ENCODE results near the gene PTGIR. TPM values are rescaled to one million over a fixed set of nuclear protein-coding genes. Genes with fewer than 3 reads are reported as not detected.
A peak's percentile ranks its signal among the peaks of the same experiment; 100 is the strongest.
"Not testable (repeated sequence)": the region's sequence is repeated elsewhere in the genome, so short reads cannot be mapped to it uniquely, and the experiment has no call there.

PTGIR gene
- polyA plus RNA-seq, 1 donor from 2014 or later = 0.21 TPM

- Mint-ChIP-seq H3K4me3 (no peak overlapping the region), H3K4me1 (peaks cover 0 to 13% (median 13%) of the 10 kb centered on the region in 3 donors), H3K9me3 (no peaks in the 10 kb centered on the region), H3K27me3 (peaks cover 15% of the 10 kb centered on the region), H3K36me3 (no peaks in the 10 kb centered on the region), H3K27ac (no peak overlapping the region)
Measured at GRCh38 chr19:46630586-46631205, 5.8 kb upstream of the PTGIR start.

GRCh38 chr19:46629546-46630025 is 4.7 kb upstream of the PTGIR start:
- H3K4me3 Mint-ChIP-seq = no peak overlapping the region
- H3K27me3 Mint-ChIP-seq = peaks cover 12% of the 10 kb centered on the region
- H3K27ac Mint-ChIP-seq = no peak overlapping the region

GRCh38 chr19:46628970-46629369 is 4.1 kb upstream of the PTGIR start:
- H3K9me3 Mint-ChIP-seq, H3K36me3 Mint-ChIP-seq, H3K4me3 Mint-ChIP-seq: not testable (repeated sequence)
- peak overlapping the region in 1 of 3 donors; percentile 50 for H3K27ac Mint-ChIP-seq
- peaks cover 0 to 18% (median 16%) of the 10 kb centered on the region in 3 donors for H3K4me1 Mint-ChIP-seq
- H3K27me3 Mint-ChIP-seq = peaks cover 12% of the 10 kb centered on the region

More at GRCh38 chr19:46629546-46630025, 4.7 kb upstream of the PTGIR start:
- peaks cover 0 to 16% (median 14%) of the 10 kb centered on the region in 3 donors for H3K4me1 Mint-ChIP-seq
- H3K36me3 Mint-ChIP-seq = no peaks in the 10 kb centered on the region
- no peaks in the 10 kb centered on the region for H3K9me3 Mint-ChIP-seq

GRCh38 chr19:46626446-46626845 is 1.6 kb upstream of the PTGIR start:
- Mint-ChIP-seq H3K27me3 (peaks cover 4% of the 10 kb centered on the region), H3K4me3 (no peak overlapping the region), H3K9me3 (no peaks in the 10 kb centered on the region), H3K36me3 (no peaks in the 10 kb centered on the region), H3K4me1 (peaks cover 10 to 23% (median 13%) of the 10 kb centered on the region in 3 donors), H3K27ac (no peak overlapping the region)

GRCh38 chr19:46625731-46626130 is 842 bp upstream of the PTGIR start:
- no peak overlapping the region for H3K27ac Mint-ChIP-seq
- H3K9me3 Mint-ChIP-seq = no peaks in the 10 kb centered on the region
- no peaks in the 10 kb centered on the region for H3K36me3 Mint-ChIP-seq
- H3K4me1 Mint-ChIP-seq = peaks cover 10 to 23% (median 17%) of the 10 kb centered on the region in 3 donors
- no peak overlapping the region for H3K4me3 Mint-ChIP-seq
- H3K27me3 Mint-ChIP-seq = peaks cover 3% of the 10 kb centered on the region

GRCh38 chr19:46623915-46624502 is 880 bp downstream of the PTGIR start:
- no peaks in the 10 kb centered on the region for H3K27me3 Mint-ChIP-seq
- peaks cover 15 to 37% (median 29%) of the 10 kb centered on the region in 3 donors for H3K4me1 Mint-ChIP-seq
- H3K9me3 Mint-ChIP-seq = no peaks in the 10 kb centered on the region
- no peaks in the 10 kb centered on the region for H3K36me3 Mint-ChIP-seq
- peak overlapping the region in 1 of 4 donors; percentile 8 for H3K4me3 Mint-ChIP-seq
- peak overlapping the region in 1 of 3 donors; percentile 73 for H3K27ac Mint-ChIP-seq

GRCh38 chr19:46622118-46622446 is 2.8 kb downstream of the PTGIR start:
- Mint-ChIP-seq H3K27me3 (no peaks in the 10 kb centered on the region), H3K4me1 (peaks cover 20 to 42% (median 36%) of the 10 kb centered on the region in 3 donors), H3K27ac (peak overlapping the region; percentile 59 to 93 (median 84)), H3K4me3 (peak overlapping the region in 2 of 4 donors; percentile 43 to 47), H3K9me3 (no peaks in the 10 kb centered on the region), H3K36me3 (no peaks in the 10 kb centered on the region)

GRCh38 chr19:46621191-46622117 is 3.4 kb downstream of the PTGIR start:
- Mint-ChIP-seq H3K9me3 (no peaks in the 10 kb centered on the region), H3K27ac (peak overlapping the region; percentile 59 to 99 (median 84)), H3K27me3 (peaks cover 2% of the 10 kb centered on the region), H3K4me3 (peak overlapping the region in 3 of 4 donors; percentile 32 to 47 (median 43)), H3K4me1 (peaks cover 26 to 45% (median 42%) of the 10 kb centered on the region in 3 donors), H3K36me3 (no peaks in the 10 kb centered on the region)

- Mint-ChIP-seq H3K36me3 (no peaks in the 10 kb centered on the region), H3K9me3 (no peaks in the 10 kb centered on the region), H3K27me3 (peaks cover 2% of the 10 kb centered on the region), H3K4me3 (no peak overlapping the region), H3K4me1 (peaks cover 26 to 45% (median 42%) of the 10 kb centered on the region in 3 donors), H3K27ac (peak overlapping the region; percentile 84 to 99 (median 98))
Measured at GRCh38 chr19:46620716-46621115, 4.2 kb downstream of the PTGIR start.

GRCh38 chr19:46620267-46620666 is 4.6 kb downstream of the PTGIR start:
- peak overlapping the region; percentile 13 to 90 (median 80) for H3K4me3 Mint-ChIP-seq
- H3K4me1 Mint-ChIP-seq = peaks cover 26 to 45% (median 42%) of the 10 kb centered on the region in 3 donors
- peak overlapping the region; percentile 84 to 99 (median 98) for H3K27ac Mint-ChIP-seq

GRCh38 chr19:46618670-46619231 is 6.1 kb downstream of the PTGIR start:
- Mint-ChIP-seq H3K27ac (peak overlapping the region; percentile 84 to 99 (median 98)), H3K36me3 (no peaks in the 10 kb centered on the region), H3K4me3 (peak overlapping the region; percentile 75 to 92 (median 81)), H3K27me3 (peaks cover 2% of the 10 kb centered on the region), H3K4me1 (peaks cover 33 to 41% (median 40%) of the 10 kb centered on the region in 3 donors), H3K9me3 (no peaks in the 10 kb centered on the region)

More at GRCh38 chr19:46620267-46620666, 4.6 kb downstream of the PTGIR start:
- no peaks in the 10 kb centered on the region for H3K36me3 Mint-ChIP-seq
- H3K9me3 Mint-ChIP-seq = no peaks in the 10 kb centered on the region
- peaks cover 2% of the 10 kb centered on the region for H3K27me3 Mint-ChIP-seq

GRCh38 chr19:46617601-46618000 is 7.3 kb downstream of the PTGIR start:
- peak overlapping the region in 1 of 4 donors; percentile 3 for H3K4me3 Mint-ChIP-seq
- H3K9me3 Mint-ChIP-seq = no peaks in the 10 kb centered on the region
- H3K36me3 Mint-ChIP-seq = no peaks in the 10 kb centered on the region
- peak overlapping the region in 2 of 3 donors; percentile 81 to 99 for H3K27ac Mint-ChIP-seq
- peaks cover 2% of the 10 kb centered on the region for H3K27me3 Mint-ChIP-seq
- H3K4me1 Mint-ChIP-seq = peaks cover 36 to 42% (median 42%) of the 10 kb centered on the region in 3 donors

- peaks cover 2% of the 10 kb centered on the region for H3K27me3 Mint-ChIP-seq
- H3K27ac Mint-ChIP-seq = peak overlapping the region; percentile 47 to 99 (median 81)
- peaks cover 36 to 44% (median 41%) of the 10 kb centered on the region in 3 donors for H3K4me1 Mint-ChIP-seq
- no peaks in the 10 kb centered on the region for H3K36me3 Mint-ChIP-seq
- no peaks in the 10 kb centered on the region for H3K9me3 Mint-ChIP-seq
- peak overlapping the region in 3 of 4 donors; percentile 58 to 86 (median 85) for H3K4me3 Mint-ChIP-seq
Measured at GRCh38 chr19:46616631-46617322, 8.1 kb downstream of the PTGIR start.

- Mint-ChIP-seq H3K4me1 (peaks cover 42 to 47% (median 46%) of the 10 kb centered on the region in 3 donors), H3K27me3 (peaks cover 4% of the 10 kb centered on the region), H3K4me3 (peak overlapping the region in 2 of 4 donors; percentile 37 to 76), H3K9me3 (no peaks in the 10 kb centered on the region), H3K27ac (peak overlapping the region in 2 of 3 donors; percentile 81 to 99), H3K36me3 (no peaks in the 10 kb centered on the region)
Measured at GRCh38 chr19:46615966-46616365, 8.9 kb downstream of the PTGIR start.

All from IgD-negative memory B cell (primary cell).